CD14-positive monocyte (primary cell): ENCODE results near the gene SLC9A9. TPM values are rescaled to one million over a fixed set of nuclear protein-coding genes. Genes with fewer than 3 reads are reported as not detected.

Experiments
- DNase-seq, 3 donors: peaks; one replicate each; pipeline ENCODE4 v3.0.0-alpha.2; 2011 to 2022
- H2AFZ ChIP-seq: 2 replicates; pipeline ENCODE4 v1.6.0; 2012; ENCODE audit warnings: mild to moderate bottlenecking, low read depth, low read length, inconsistent platforms; ENCODE audit not compliant: insufficient read depth, poor library complexity, severe bottlenecking
- H3K27ac ChIP-seq, 2 donors: 1 replicate in 1 of 2; 2 replicates in 1 of 2; pipeline ENCODE4 v1.5.1; 2012 to 2013; ENCODE audit warnings: low read length in 2 of 2, control low read depth in 1 of 2, inconsistent platforms in 1 of 2, low read depth in 1 of 2, mild to moderate bottlenecking in 1 of 2
- H3K27me3 ChIP-seq, 2 donors: one replicate each; pipeline versions ENCODE4 v1.6.0 to v1.6.1; 2011 to 2013; ENCODE audit warnings: low read length in 2 of 2; ENCODE audit not compliant: control insufficient read depth in 2 of 2, insufficient read depth in 2 of 2
- H3K36me3 ChIP-seq, 2 donors: replicated peaks in 1 of 2; 1 replicate in 1 of 2; 2 replicates in 1 of 2; pipeline versions ENCODE4 v1.5.1 to v1.6.1; 2012 to 2013; ENCODE audit warnings: low read length in 2 of 2, control low read depth in 1 of 2, inconsistent platforms in 1 of 2, mild to moderate bottlenecking in 1 of 2; ENCODE audit not compliant: insufficient read depth in 2 of 2, control insufficient read depth in 1 of 2
- H3K4me1 ChIP-seq, 2 donors: 1 replicate in 1 of 2; 2 replicates in 1 of 2; pipeline versions ENCODE4 v1.5.1 to v1.6.1; 2012 to 2013; ENCODE audit warnings: low read length in 2 of 2, control low read depth in 1 of 2, inconsistent platforms in 1 of 2, mild to moderate bottlenecking in 1 of 2, moderate library complexity in 1 of 2; ENCODE audit not compliant: insufficient read depth in 2 of 2, control insufficient read depth in 1 of 2
- H3K4me2 ChIP-seq: replicated peaks from 2 replicates; pipeline ENCODE3; 2012; ENCODE audit warnings: low read length, moderate library complexity, mild to moderate bottlenecking; ENCODE audit not compliant: poor library complexity, severe bottlenecking; ENCODE audit errors: extremely low read depth
- H3K4me3 ChIP-seq, 3 experiments: fragments of 200-600 bp in 1 of 3; sonication (generic) in 1 of 3; replicated peaks in 1 of 3; 1 replicate in 2 of 3; 2 replicates in 1 of 3; pipeline ENCODE4 v1.5.1; 2011 to 2013; ENCODE audit warnings: low read length in 3 of 3, mild to moderate bottlenecking in 3 of 3, control low read depth in 2 of 3, low read depth in 2 of 3, inconsistent platforms in 1 of 3, moderate library complexity in 1 of 3
- H3K79me2 ChIP-seq: 2 replicates; pipeline ENCODE4 v1.6.0; 2012; ENCODE audit warnings: mild to moderate bottlenecking, control low read depth, inconsistent platforms, low read length, moderate library complexity; ENCODE audit not compliant: insufficient read depth
- H3K9ac ChIP-seq: 2 replicates; pipeline ENCODE4 v1.6.0; 2017; ENCODE audit warnings: low read length, mild to moderate bottlenecking; ENCODE audit not compliant: insufficient read depth, poor library complexity, severe bottlenecking
- H3K9me3 ChIP-seq, 2 donors: replicated peaks in 1 of 2; 1 replicate in 1 of 2; 2 replicates in 1 of 2; pipeline versions ENCODE4 v1.5.1 to v1.6.1; 2012 to 2013; ENCODE audit warnings: low read length in 2 of 2, control low read depth in 1 of 2; ENCODE audit not compliant: control insufficient read depth in 1 of 2, insufficient read depth in 1 of 2
- H4K20me1 ChIP-seq: 2 replicates; pipeline ENCODE4 v1.6.0; 2012; ENCODE audit warnings: mild to moderate bottlenecking, low read length, control low read depth, moderate library complexity; ENCODE audit not compliant: insufficient read depth
- H3K27ac Mint-ChIP-seq, 7 donors: one replicate each; pipeline ENCODE4 v1.8.0; 2020; ENCODE audit warnings: mild to moderate bottlenecking in 7 of 7, mixed read lengths in 7 of 7, moderate library complexity in 6 of 7, inconsistent platforms in 2 of 7
- H3K27me3 Mint-ChIP-seq, 3 donors: one replicate each; pipeline ENCODE4 v1.8.0; 2021 to 2022; ENCODE audit warnings: low read depth in 3 of 3, mild to moderate bottlenecking in 3 of 3, mixed read lengths in 3 of 3, moderate library complexity in 3 of 3, inconsistent platforms in 1 of 3
- H3K36me3 Mint-ChIP-seq, 2 donors: one replicate each; pipeline ENCODE4 v1.8.0; 2020; ENCODE audit warnings: mixed read lengths in 2 of 2, inconsistent platforms in 1 of 2, mild to moderate bottlenecking in 1 of 2
- H3K4me1 Mint-ChIP-seq: one replicate; pipeline ENCODE4 v1.8.0; 2020; ENCODE audit warnings: mild to moderate bottlenecking, mixed read lengths
- H3K4me3 Mint-ChIP-seq, 2 donors: one replicate each; pipeline ENCODE4 v1.8.0; 2020; ENCODE audit warnings: mild to moderate bottlenecking in 2 of 2, mixed read lengths in 2 of 2, moderate library complexity in 1 of 2
- H3K9me3 Mint-ChIP-seq, 7 donors: one replicate each; pipeline ENCODE4 v1.8.0; 2020 to 2022; ENCODE audit warnings: mixed read lengths in 7 of 7, mild to moderate bottlenecking in 6 of 7, moderate library complexity in 6 of 7, inconsistent platforms in 2 of 7
- WGBS: methylation state at CpG from one replicate; pipeline ENCODE4 v1.1.5; 2013; ENCODE audit warnings: missing lambda C conversion rate; ENCODE audit not compliant: insufficient coverage; 5-methylcytosine and 5-hydroxymethylcytosine counted together
- intact Hi-C, 2 donors: fragments of 100-400 bp; cut with micrococcal nuclease; formaldehyde crosslinking; loops; one replicate each; pipeline versions ENCODE4 v1.15.0 to v1.15.1; 2023
- polyA plus RNA-seq, 3 donors: library from polyadenylated mRNA; depleted of rRNA in 1 of 3; unstranded in 2 of 3; stranded (reverse) in 1 of 3; fragments of 300-500 nt in 2 of 3; fragments of >200 nt in 1 of 3; fragmentation: Illumina TruSeq in 2 of 3; gene quantifications; 1 replicate in 2 of 3; 2 replicates in 1 of 3; pipeline ENCODE4 v1.2.3, GENCODE V29; 2012 to 2021
- TF ChIP-seq, protein P1 (sequence below): fragments of 200-600 bp; IDR thresholded peaks from one replicate; pipeline ENCODE4 v1.8.0; 2022; ENCODE audit warnings: antibody characterized with exemption, mild to moderate bottlenecking

SLC9A9 gene
- polyA plus RNA-seq, 3 donors = 14.1 to 32.8 (median 27.0) TPM

GRCh38 chr3:143601723-143602484, 246.4 kb downstream of the SLC9A9 start:
- H3K27me3 ChIP-seq = no peaks in the 10 kb centered on the region
- TF ChIP-seq, protein P1, sequence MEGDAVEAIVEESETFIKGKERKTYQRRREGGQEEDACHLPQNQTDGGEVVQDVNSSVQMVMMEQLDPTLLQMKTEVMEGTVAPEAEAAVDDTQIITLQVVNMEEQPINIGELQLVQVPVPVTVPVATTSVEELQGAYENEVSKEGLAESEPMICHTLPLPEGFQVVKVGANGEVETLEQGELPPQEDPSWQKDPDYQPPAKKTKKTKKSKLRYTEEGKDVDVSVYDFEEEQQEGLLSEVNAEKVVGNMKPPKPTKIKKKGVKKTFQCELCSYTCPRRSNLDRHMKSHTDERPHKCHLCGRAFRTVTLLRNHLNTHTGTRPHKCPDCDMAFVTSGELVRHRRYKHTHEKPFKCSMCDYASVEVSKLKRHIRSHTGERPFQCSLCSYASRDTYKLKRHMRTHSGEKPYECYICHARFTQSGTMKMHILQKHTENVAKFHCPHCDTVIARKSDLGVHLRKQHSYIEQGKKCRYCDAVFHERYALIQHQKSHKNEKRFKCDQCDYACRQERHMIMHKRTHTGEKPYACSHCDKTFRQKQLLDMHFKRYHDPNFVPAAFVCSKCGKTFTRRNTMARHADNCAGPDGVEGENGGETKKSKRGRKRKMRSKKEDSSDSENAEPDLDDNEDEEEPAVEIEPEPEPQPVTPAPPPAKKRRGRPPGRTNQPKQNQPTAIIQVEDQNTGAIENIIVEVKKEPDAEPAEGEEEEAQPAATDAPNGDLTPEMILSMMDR = no peak
- H3K79me2 ChIP-seq = no peaks in the 10 kb centered on the region
- H3K36me3 ChIP-seq = no peaks in the 10 kb centered on the region
- intact Hi-C loops = no loop called here
- Mint-ChIP-seq H3K27me3 (peaks cover 0 to 1% (median 0%) of the 10 kb centered on the region in 3 donors), H3K27ac (peak overlapping the region in 6 of 7 donors; percentile 45 to 94 (median 87)), H3K4me3 (peak overlapping the region in 1 of 2 donors; percentile 76), H3K36me3 (peaks cover 10% of the 10 kb centered on the region in 2 donors), H3K9me3 (peaks cover 0 to 1% (median 0%) of the 10 kb centered on the region in 7 donors), H3K4me1 (peaks cover 43% of the 10 kb centered on the region)
- peak overlapping the region; percentile 17 to 76 for H3K27ac ChIP-seq
- H2AFZ ChIP-seq = peak overlapping the region; percentile 31
- H3K9ac ChIP-seq = no peak overlapping the region
- no peak for DNase-seq
- peak overlapping the region; percentile 61 for H3K4me2 ChIP-seq
- H3K4me1 ChIP-seq = peaks cover 47 to 50% of the 10 kb centered on the region in 2 donors
- WGBS = 15% methylated on average over 5 of the region's 6 CpGs
- no peaks in the 10 kb centered on the region for H3K9me3 ChIP-seq
- no peaks in the 10 kb centered on the region for H4K20me1 ChIP-seq
- peak overlapping the region in 1 of 3 experiments; percentile 51 for H3K4me3 ChIP-seq

DNA sequence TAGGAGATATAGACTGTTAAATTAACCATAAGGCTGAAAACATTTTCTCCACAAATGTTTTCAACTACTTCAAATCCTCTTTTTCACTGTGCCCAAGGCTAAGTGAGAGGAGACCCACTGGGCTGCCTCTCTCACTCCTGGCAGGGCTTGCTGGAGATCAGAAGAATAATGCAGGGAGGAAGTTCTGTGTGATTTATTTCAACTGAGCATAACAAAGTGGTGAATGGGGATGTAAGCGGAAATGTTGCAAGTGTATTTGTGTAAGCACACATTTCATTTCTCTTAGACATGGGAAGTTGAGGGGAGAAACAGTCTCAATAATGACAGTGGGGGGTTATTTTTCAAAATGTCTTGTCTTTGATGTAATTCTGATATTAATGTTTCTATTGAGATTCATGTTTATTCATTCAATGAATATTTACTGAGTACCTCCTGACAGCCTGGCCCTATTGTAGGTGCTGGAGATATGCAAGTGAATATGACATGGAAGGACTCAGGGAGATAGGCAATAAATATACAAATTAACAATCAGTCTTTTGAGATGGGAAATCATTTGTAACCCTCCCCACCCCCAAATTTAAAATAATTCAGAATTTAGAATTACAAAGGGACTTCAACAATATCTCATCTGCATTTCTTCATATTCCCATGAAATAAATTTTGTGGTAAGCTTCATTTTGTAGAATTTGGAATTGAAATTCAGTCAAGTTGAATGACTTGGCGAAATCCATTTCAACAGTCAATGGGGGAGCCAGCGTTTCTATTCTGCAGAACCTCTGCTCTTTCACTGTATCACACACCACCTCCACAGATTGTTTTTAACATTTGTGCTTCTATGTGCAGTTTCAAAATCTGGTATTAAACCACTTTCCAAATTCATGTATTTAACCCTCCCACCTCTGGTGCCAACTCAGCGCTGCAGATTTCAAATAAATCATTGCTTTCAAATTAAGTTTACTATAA, 247.2 kb downstream of the SLC9A9 start:
- no peaks in the 10 kb centered on the region for H4K20me1 ChIP-seq
- WGBS = 0% methylated on average over 1 of the region's 4 CpGs
- H3K9me3 ChIP-seq = no peaks in the 10 kb centered on the region
- peak overlapping the region; percentile 61 for H3K4me2 ChIP-seq
- H3K36me3 ChIP-seq = no peaks in the 10 kb centered on the region
- peak overlapping the region; percentile 5 for H3K9ac ChIP-seq
- H3K79me2 ChIP-seq = no peaks in the 10 kb centered on the region
- Mint-ChIP-seq H3K27me3 (no peaks in the 10 kb centered on the region), H3K4me3 (peak overlapping the region in 1 of 2 donors; percentile 76), H3K27ac (peak overlapping the region; percentile 80 to 94 (median 88)), H3K4me1 (peaks cover 43% of the 10 kb centered on the region), H3K36me3 (peaks cover 10% of the 10 kb centered on the region in 2 donors), H3K9me3 (peaks cover 0 to 1% (median 0%) of the 10 kb centered on the region in 7 donors)
- peak overlapping the region; percentile 40 to 76 for H3K27ac ChIP-seq
- peak overlapping the region; percentile 53 for H2AFZ ChIP-seq
- peaks cover 47 to 50% of the 10 kb centered on the region in 2 donors for H3K4me1 ChIP-seq
- H3K27me3 ChIP-seq = no peaks in the 10 kb centered on the region
- H3K4me3 ChIP-seq = peak overlapping the region in 1 of 3 experiments; percentile 51
- TF ChIP-seq, protein P1 = no peak
- intact Hi-C loops = no loop called here
- DNase-seq = peak; percentile 14 to 61 (median 47)
